Activated gamma-delta T cell treated with anti-CD3 and anti-CD28 coated beads, Interleukin-2, amount 50 U/mL, for 16 hours (primary cell): ENCODE measurements around the gene ACO2.
"Not testable (repeated sequence)": the region's sequence is repeated elsewhere in the genome, so short reads cannot be mapped to it uniquely, and the experiment has no call there.

Source experiments
- DNase-seq: peaks from one replicate; pipeline ENCODE4 v3.0.0-alpha.2; 2020; ENCODE audit warnings: low read depth

Gene ACO2

DNA sequence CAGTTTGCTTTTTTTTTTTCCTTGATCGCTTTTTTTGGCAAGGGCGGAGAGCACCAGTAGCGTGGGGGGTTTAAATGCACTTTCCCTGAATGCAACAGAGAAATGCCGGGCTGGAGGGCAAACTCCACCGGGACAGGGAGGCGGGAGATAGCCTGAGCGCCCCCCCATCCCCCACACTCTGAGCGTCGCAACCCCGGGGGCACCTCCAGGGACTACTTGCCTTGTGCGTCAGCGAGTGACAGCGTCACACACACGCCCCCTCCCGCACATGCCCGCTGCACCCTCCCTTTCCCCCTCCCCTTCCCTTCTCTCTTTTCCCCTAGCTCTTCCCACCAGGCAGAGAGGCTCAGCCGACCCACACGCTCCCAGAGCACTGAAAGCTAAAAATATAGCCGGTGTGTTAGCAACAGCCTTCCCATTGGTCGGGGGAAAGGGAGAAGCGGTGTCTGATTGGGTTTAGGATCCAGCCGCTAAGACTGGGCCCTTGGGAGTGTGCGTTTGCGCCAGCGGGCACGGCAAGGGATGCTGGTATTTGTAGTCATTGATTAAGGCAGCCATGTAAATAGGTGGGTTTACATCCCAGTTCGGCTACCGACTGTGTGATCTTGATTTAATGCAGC is 20.6 kb upstream of the ACO2 start:
- DNase-seq = peak; percentile 82

DNA sequence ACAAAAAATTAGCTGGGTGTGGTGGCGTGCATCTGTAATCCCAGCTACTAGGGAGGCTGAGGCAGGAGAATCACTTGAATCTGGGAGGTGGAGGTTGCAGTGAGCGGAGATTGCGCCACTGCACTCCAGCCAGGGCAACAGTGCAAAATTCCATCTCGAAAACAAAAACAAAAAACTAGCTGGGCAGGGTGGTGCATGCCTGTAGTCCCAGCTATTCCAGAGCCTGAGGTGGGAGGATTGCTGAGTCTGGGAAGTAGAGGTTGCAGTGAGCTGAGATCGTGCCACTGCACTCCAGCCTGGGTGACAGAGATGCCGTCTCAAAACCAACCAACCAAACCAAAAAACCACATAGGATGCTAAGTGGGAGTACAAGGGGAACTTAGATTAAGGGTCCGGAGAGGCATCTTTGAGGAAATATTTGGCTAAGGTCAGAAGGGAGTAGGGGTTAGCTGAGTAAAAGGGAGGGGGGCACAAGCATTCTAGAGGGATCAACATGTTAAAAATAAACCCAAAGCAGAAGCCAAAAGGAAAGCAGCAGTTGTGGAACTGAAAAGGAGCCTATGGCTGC is 10.7 kb upstream of the ACO2 start:
- DNase-seq = no peak

DNA sequence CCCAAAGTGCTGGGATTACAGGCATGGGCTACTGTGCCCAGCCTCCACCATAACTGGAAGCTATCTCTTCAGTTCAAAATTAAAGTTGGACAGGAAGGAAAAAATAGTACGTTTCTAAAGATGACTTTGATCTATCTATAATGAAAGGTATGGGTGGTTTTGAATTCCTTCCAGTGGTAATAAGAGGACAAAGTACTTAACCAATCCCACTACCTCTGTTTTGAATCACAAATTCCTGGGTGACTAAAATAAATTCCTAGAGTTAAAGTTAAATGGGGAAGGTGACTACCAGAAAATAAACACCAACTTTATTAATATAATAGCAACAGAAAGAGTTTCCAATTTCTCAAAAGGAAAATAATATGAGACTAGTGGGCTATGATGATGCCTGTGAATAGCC is 9.5 kb upstream of the ACO2 start:
- no peak for DNase-seq

DNA sequence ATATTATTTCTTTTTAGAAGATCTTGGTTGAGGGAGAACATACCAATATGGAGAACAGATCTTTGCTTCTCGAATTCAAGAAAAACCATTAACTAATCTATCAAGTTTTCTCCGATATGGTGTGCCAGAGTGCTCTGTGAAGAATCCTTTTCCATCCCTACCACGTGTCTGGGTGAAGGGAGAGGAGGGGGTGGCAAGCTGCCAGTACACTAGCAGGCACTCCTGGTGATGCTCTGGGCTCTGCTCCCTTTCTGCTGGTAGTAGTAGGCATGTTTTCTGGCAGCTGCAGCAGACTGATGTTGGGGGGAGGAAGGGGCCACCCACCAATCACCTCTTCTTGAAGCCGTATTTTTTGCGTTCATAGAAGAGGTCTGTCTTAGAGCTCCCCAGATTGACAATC is 8.8 kb upstream of the ACO2 start:
- DNase-seq = not testable (repeated sequence)

GRCh38 chr22:41461901-41462300 is 7.0 kb upstream of the ACO2 start:
- no peak for DNase-seq

DNA sequence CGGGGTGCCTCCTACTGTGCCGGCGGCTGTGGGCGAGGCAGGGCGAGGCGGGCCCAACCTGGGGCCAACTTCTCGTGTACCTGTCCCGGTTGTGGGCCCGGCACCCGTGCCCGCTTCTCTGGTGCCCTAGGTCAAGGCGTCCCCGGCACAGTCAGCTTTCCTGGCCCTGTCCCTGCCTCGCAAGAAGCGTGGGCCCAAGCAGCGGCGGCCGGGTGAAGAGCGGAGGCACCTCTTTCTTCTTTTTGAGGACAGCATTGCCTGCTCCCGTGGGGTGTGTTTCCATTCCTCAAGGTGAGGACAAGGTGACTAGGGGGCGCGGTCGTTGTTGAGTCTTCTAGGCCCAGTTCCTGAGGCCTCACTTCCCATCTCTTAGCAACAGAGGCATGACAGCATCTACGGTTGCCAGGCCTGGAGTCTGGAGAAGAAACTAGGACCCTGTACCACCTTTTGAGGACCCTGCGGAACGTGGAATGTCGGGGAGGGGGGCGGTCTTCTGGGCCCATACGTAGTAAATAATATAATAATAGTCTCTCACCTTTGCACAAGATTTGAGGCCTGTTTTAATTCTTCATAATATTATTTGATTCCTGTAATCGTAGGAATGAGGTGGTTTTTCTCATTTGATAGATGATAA is 418 bp downstream of the ACO2 start:
- no peak for DNase-seq

DNA sequence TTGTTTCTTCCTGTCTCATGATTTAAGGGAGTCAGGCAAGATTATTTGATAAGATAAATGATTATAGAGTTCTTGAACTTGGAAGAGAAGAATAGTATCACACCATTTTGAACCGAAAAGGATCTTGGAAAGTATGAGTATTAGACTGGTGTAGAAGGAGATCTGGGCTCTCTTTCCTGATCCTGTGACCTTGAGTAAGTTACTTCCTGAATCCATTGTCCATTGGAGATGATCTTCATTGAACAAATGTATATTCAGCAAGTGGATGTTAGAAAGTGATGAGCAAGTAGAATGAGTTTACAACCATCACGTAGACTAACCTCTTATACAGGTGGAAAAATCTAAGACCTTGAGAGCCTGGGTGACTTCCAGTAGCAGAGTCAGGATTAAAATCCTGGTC is 2.0 kb downstream of the ACO2 start:
- DNase-seq = no peak

DNA sequence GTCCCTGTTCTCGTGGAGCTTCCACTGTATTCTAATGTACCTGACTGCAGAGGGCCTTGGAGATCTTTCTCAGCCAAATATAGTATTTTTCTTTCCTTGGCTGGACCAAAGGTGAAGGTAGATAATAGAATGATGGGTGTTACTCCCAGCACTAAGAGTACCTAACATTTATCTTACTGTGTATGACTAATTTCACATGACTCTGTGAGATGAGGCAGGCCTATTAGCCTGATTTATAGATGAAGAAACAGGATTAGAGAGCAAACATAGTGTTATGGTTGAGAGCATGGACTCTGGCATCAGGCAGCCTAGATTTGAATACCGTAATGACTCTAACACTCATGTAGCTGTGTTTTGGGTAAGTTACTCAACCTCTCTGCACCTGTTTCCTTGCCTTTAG is 2.7 kb downstream of the ACO2 start:
- DNase-seq = no peak

- DNase-seq = no peak
Measured at GRCh38 chr22:41474872-41475451, 6.0 kb downstream of the ACO2 start.

DNA sequence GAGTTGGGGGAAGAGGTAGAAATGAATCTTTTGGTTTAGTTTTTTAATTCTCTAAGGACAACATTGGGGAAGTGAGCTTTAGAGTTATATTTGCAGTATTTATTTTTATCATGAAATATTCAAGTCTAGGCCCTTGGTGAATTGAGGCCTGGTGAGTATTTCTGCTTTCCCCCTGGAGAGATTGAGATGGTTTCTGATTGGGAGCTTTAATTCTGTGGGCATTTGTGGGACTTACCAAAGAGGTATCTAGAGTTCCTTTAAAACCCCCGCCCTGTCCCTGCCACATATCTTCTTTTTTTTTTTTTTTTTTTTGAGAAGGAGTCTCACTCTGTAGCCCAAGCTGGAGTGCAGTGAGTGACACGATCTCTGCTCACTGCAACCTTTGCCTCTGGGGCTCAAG is 9.6 kb downstream of the ACO2 start:
- no peak for DNase-seq

DNA sequence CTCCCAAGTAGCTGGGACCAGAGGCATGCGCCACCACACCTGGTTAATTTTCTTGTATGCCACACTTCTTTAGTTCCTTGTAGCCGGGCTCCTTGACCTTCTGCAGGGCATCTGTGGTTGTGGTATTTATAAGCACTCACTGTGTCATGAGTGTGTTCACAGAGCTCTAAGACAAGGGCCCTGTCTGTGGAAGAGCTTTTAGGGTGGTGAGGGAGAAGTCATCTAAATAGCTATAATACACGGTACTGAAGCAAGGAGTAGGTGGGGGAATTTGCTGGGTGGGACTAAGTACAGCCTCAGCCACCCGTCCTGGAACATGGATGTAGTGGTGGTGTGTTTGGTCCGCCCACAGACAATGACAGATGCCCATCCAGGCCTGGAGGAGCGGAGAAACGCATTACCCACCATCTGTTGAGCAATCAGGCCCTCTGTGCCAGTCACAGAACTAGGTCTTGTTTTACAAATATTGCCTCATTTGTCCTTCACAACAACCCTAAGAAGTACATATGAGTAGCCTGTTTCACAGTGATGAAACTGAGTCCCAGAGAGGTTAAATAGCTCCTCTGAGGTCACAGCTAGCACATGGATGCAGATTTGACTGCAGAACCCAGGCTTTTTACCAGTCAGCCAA is 10.1 kb downstream of the ACO2 start:
- DNase-seq = no peak

GRCh38 chr22:41479671-41480396 is 10.9 kb downstream of the ACO2 start:
- DNase-seq = no peak

DNA sequence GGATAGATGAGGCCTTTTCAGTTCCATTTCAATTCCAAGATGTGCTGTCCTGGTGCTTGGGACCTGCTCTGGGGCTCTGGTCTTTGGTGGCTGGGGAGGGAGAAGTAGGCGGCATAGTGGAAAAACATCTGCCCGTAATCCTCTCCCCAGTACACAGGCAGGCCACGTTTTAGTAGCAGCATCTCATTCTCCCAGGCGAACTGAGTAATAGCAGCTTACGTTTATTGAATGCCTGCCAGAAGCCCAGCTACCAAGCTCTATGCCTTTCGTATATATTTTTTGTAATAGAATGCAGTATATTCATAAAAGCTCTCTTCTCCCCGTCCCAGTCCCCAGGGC is 11.4 kb downstream of the ACO2 start:
- no peak for DNase-seq

DNA sequence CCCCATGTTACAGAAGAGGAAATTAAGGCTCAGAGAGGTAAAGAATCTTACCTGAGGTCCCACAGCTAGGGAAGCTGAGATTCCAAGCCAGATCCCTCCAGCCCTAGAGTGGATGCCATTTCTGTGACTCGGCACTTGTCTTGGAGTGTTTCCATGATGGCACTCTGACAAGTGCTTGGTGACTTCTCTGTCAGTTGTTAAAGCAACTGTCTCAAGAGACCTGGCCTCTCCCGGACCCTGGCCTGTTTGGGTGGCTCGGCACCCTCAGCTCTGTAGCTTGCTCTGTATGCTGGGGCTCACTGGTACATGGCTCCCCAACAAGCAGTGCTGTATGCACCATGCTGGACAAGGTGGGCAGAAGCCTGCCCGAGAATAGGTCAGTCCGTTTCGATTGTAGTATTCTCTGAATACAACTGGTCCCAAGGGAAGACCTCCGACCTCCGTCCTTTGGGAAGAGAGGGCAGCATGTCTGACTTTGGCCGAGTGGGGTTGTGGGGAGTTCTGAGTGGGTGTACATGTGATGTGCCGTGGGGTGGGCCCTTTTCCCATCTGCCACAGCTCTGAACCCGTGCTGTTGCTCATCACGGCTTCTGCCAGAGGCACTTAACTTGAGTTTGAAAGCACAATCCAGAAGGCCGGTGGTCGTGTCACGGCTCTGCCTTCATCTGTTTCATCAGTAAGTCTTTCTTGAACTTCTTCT is 12.4 kb downstream of the ACO2 start:
- no peak for DNase-seq

DNA sequence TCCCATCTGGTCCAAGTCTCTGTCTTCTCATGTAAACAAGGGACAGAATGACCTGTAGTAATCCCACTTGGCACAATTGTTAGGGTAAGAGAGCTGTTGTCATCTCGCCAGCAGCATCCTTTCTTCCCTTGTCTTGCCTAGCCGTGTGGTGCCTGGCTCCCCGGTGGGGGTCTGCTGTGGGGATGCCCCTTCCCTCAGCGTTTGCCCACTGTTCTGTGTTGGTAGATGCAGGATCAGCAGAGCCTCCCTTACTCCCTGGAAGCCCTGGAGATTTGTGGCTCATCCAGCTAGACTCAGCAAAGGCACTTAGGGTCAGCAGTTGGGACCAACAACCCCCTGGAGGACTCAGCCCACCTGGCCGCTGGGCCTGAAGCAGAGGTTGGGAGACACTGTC is 13.0 kb downstream of the ACO2 start:
- no peak for DNase-seq

- DNase-seq = no peak
Measured at GRCh38 chr22:41482319-41482935, 13.5 kb downstream of the ACO2 start.

DNA sequence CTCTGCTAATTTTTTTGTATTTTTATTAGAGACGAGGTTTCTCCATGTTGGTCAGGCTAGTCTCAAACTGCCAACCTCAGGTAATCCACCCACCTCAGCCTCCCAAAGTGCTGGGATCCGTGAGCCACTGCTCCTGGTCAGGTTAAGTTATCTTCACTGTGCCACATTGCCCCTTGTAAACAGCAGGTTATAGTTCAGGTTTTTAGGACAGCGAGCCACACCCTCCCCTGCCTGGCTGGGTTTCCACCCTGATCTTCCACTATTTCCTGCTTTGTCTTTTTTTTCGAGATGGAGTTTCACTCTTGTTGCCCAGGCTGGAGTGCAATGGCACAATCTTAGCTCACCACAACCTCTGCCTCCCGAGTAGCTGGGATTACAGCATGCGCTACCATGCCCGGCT is 16.1 kb downstream of the ACO2 start:
- no peak for DNase-seq

GRCh38 chr22:41487037-41487935 is 18.4 kb downstream of the ACO2 start:
- DNase-seq = no peak

GRCh38 chr22:41488076-41488475 is 19.2 kb downstream of the ACO2 start:
- no peak for DNase-seq

- DNase-seq = no peak
Measured at GRCh38 chr22:41488596-41489385, 19.9 kb downstream of the ACO2 start.
